ENCODE results near the gene FBXO2. TPM values are rescaled to one million over a fixed set of nuclear protein-coding genes. Genes with fewer than 3 reads are reported as not detected.

Gene FBXO2
- polyA plus RNA-seq, 2 donors, result 7.6 to 8.5 TPM

DNA sequence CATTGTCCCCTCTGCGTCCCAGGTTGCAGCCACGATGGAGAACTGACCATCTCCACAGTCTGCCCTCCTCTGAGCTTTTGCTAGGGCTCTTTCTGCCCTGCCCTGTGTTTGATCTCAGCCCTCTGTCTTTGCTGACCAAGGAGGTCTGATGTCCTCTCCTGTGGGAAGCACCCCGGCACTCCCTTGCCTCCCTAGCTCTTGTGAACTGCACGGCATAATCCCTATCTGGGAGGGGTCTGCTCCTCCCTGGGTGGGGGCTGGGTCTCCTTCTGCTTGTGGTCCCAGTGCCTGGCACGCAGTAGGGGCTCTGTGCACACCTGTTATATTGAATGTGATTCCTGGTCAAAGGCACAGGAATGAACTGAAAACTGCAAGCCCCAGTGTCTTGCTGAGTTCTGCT is 39.7 kb upstream of the FBXO2 start:
- Histone ChIP-seq H3K4me3 (ENCODE audit: low read depth in 1 of 2, low read length in 2 of 2) (no peak overlapping the region), H3K36me3 (ENCODE audit: control insufficient read depth in 2 of 2, insufficient read depth in 2 of 2, low read length in 1 of 2) (no peaks in the 10 kb centered on the region), H3K9me3 (ENCODE audit: control insufficient read depth in 2 of 2, insufficient read depth in 1 of 2, low read depth in 1 of 2, low read length in 1 of 2) (no peaks in the 10 kb centered on the region), H3K4me1 (ENCODE audit: control insufficient read depth in 2 of 2, insufficient read depth in 2 of 2, low read length in 1 of 2) (peaks cover 2 to 9% of the 10 kb centered on the region in 2 donors), H3K27me3 (ENCODE audit: control insufficient read depth in 1 of 2, insufficient read depth in 2 of 2, low read length in 2 of 2) (peaks cover 0 to 16% of the 10 kb centered on the region in 2 donors), H3K27ac (ENCODE audit: low read depth in 2 of 2, low read length in 1 of 2) (no peak overlapping the region)
- 57 to 74% methylated on average over 5 of the region's 5 CpGs for WGBS, 2 donors

- Histone ChIP-seq H3K36me3 (ENCODE audit: control insufficient read depth in 2 of 2, insufficient read depth in 2 of 2, low read length in 1 of 2) (no peaks in the 10 kb centered on the region), H3K9me3 (ENCODE audit: control insufficient read depth in 2 of 2, insufficient read depth in 1 of 2, low read depth in 1 of 2, low read length in 1 of 2) (no peaks in the 10 kb centered on the region), H3K4me3 (ENCODE audit: low read depth in 1 of 2, low read length in 2 of 2) (no peak overlapping the region), H3K27me3 (ENCODE audit: control insufficient read depth in 1 of 2, insufficient read depth in 2 of 2, low read length in 2 of 2) (peaks cover 0 to 16% of the 10 kb centered on the region in 2 donors), H3K27ac (ENCODE audit: low read depth in 2 of 2, low read length in 1 of 2) (no peak overlapping the region), H3K4me1 (ENCODE audit: control insufficient read depth in 2 of 2, insufficient read depth in 2 of 2, low read length in 1 of 2) (peaks cover 2 to 9% of the 10 kb centered on the region in 2 donors)
- 6 to 9% methylated on average over 6 of the region's 6 CpGs for WGBS, 2 donors
Measured at GRCh38 chr1:11693024-11693590, 38.9 kb upstream of the FBXO2 start.

- H3K9me3 ChIP-seq (ENCODE audit: control insufficient read depth in 2 of 2, insufficient read depth in 1 of 2, low read depth in 1 of 2, low read length in 1 of 2), result no peaks in the 10 kb centered on the region
- H3K36me3 ChIP-seq (ENCODE audit: control insufficient read depth in 2 of 2, insufficient read depth in 2 of 2, low read length in 1 of 2), result no peaks in the 10 kb centered on the region
- no peak overlapping the region for H3K27ac ChIP-seq (ENCODE audit: low read depth in 2 of 2, low read length in 1 of 2)
- WGBS, 2 donors, result 8 to 9% methylated on average over 55 to 64 of the region's 64 CpGs
- H3K4me3 ChIP-seq (ENCODE audit: low read depth in 1 of 2, low read length in 2 of 2), result peak overlapping the region in 1 of 2 donors; percentile 35
- H3K4me1 ChIP-seq (ENCODE audit: control insufficient read depth in 2 of 2, insufficient read depth in 2 of 2, low read length in 1 of 2), result peaks cover 2 to 9% of the 10 kb centered on the region in 2 donors
- peaks cover 0 to 16% of the 10 kb centered on the region in 2 donors for H3K27me3 ChIP-seq (ENCODE audit: control insufficient read depth in 1 of 2, insufficient read depth in 2 of 2, low read length in 2 of 2)
Measured at GRCh38 chr1:11691928-11692711, 37.9 kb upstream of the FBXO2 start.

DNA sequence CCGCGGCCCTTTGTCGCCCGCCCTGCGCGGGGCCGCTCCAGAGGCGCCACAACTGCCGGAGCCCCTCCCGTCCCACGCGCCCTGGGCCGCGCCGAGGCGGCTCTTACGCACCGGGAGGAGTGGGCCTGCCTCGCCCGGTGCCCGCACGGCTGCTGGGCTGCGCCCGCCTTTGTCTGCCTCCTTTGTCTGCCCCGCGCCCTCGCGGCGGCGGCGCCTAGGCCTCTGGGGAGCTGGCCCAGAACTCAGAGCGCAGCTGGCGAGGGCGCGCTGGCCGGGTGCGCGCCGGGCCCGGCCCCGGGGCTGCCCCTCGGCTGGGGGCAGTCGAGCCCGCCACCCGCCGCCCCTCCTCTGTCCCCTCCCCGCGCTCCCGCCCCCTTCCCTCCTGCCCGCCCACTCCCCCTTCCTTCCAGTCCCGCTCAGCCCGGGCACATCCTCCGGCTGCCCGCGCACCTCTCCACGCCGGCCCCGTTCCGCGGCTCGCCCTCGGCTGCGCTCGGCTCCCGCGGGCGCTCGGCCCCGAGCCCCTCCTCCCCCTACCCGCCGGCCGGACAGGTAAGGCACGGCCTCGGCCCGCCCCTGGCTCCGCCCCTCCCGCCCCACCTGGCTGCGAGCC is 37.2 kb upstream of the FBXO2 start, which contains the start of gene DRAXIN:
Gene DRAXIN (plus strand): TSS at position 409 of the 613 bp plus-strand sequence. CDS start 14,549 bp downstream, outside the sequence.
- Histone ChIP-seq H3K4me3 (ENCODE audit: low read depth in 1 of 2, low read length in 2 of 2) (peak within 1 kb of the TSS; percentile 10 to 35), H3K27ac (ENCODE audit: low read depth in 2 of 2, low read length in 1 of 2) (no peak within 1 kb of the TSS), H3K27me3 (ENCODE audit: control insufficient read depth in 1 of 2, insufficient read depth in 2 of 2, low read length in 2 of 2) (peaks cover 0 to 16% of the 10 kb centered on the region in 2 donors), H3K4me1 (ENCODE audit: control insufficient read depth in 2 of 2, insufficient read depth in 2 of 2, low read length in 1 of 2) (peaks cover 2 to 9% of the 10 kb centered on the region in 2 donors), H3K9me3 (ENCODE audit: control insufficient read depth in 2 of 2, insufficient read depth in 1 of 2, low read depth in 1 of 2, low read length in 1 of 2) (no peaks in the 10 kb centered on the region), H3K36me3 (ENCODE audit: control insufficient read depth in 2 of 2, insufficient read depth in 2 of 2, low read length in 1 of 2) (no peaks in the 10 kb centered on the region)
- WGBS, 2 donors, result 0 to 1% methylated on average over 27 to 78 of the region's 78 CpGs

DNA sequence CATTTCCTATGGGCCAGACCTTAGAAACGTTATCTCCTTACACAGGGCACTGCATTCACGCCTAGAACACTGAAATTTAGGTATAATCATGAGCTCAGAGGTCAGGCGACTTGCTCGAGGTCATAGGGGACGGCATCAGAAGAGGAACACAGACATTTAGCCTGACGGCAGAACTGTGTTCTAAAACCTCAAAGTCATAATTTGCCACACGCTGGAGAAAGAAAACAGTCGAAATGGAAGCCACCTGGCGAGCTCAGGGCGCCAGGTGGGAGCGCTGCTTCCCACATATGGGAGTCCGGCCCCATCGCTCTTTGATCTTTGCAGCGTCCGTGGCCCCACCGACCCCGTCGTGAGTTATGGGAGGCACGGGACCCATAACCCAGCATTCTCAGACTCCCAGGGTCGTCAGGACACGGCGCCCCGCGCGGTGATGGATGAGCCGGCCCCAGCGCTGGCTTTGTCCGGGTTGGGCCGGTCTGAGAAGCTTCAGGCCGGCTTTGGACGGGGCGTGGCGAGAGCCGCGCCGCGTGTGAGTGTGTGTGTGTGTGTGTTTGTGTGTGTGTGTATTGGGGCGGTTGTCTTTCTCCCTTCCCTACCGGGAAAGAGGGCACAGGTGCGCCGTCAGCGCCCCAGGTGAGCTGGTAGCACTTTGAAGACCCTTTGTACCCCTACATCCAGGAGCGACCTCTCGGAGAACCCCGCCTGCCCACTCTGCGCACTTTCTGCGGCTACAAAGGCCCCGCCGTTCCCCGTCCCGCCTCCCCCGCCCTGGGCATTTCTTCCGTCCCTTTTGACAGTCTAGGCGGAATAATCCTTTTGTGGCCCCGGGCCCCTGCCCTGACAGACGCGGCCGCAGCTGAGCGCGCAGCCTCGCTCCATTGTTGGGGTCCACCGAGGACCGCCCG is 36.4 kb upstream of the FBXO2 start:
- Histone ChIP-seq H3K4me3 (ENCODE audit: low read depth in 1 of 2, low read length in 2 of 2) (peak overlapping the region; percentile 10 to 35), H3K27ac (ENCODE audit: low read depth in 2 of 2, low read length in 1 of 2) (no peak overlapping the region), H3K36me3 (ENCODE audit: control insufficient read depth in 2 of 2, insufficient read depth in 2 of 2, low read length in 1 of 2) (no peaks in the 10 kb centered on the region), H3K4me1 (ENCODE audit: control insufficient read depth in 2 of 2, insufficient read depth in 2 of 2, low read length in 1 of 2) (peaks cover 2 to 9% of the 10 kb centered on the region in 2 donors), H3K27me3 (ENCODE audit: control insufficient read depth in 1 of 2, insufficient read depth in 2 of 2, low read length in 2 of 2) (peaks cover 0 to 16% of the 10 kb centered on the region in 2 donors), H3K9me3 (ENCODE audit: control insufficient read depth in 2 of 2, insufficient read depth in 1 of 2, low read depth in 1 of 2, low read length in 1 of 2) (no peaks in the 10 kb centered on the region)
- WGBS, 2 donors, result 4% methylated on average over 58 to 64 of the region's 64 CpGs

GRCh38 chr1:11688506-11688905 is 34.3 kb upstream of the FBXO2 start:
- peaks cover 2 to 9% of the 10 kb centered on the region in 2 donors for H3K4me1 ChIP-seq (ENCODE audit: control insufficient read depth in 2 of 2, insufficient read depth in 2 of 2, low read length in 1 of 2)
- H3K9me3 ChIP-seq (ENCODE audit: control insufficient read depth in 2 of 2, insufficient read depth in 1 of 2, low read depth in 1 of 2, low read length in 1 of 2), result no peaks in the 10 kb centered on the region
- WGBS, 2 donors, result 95 to 98% methylated on average over 4 of the region's 4 CpGs
- no peaks in the 10 kb centered on the region for H3K36me3 ChIP-seq (ENCODE audit: control insufficient read depth in 2 of 2, insufficient read depth in 2 of 2, low read length in 1 of 2)
- H3K4me3 ChIP-seq (ENCODE audit: low read depth in 1 of 2, low read length in 2 of 2), result no peak overlapping the region
- peaks cover 0 to 16% of the 10 kb centered on the region in 2 donors for H3K27me3 ChIP-seq (ENCODE audit: control insufficient read depth in 1 of 2, insufficient read depth in 2 of 2, low read length in 2 of 2)
- H3K27ac ChIP-seq (ENCODE audit: low read depth in 2 of 2, low read length in 1 of 2), result no peak overlapping the region

DNA sequence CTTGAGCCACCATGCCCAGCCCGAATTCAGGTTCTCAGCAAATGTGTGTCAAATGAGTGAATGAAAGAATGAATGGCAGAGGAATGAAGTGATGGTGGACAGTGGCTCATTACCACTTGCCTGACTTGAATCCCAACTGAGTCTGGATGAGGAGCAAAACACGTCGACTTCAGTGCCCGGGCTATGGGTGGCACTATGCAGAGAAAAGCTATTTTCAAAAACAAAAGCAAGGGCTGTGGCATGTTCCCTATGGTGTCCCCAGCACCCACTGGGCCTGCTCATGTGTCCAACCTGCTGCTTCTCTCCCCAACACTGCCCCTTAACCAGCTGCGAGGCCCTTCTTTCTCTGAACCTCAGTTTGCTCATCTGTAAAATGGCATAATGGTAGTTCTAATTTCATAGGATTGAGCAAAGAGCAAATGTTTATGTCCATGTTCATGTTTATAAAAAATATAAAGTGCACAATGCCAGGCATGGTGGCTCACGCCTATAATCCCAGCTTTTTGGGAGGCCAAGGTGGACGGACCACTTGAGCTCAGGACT is 31.1 kb upstream of the FBXO2 start:
- H3K4me3 ChIP-seq (ENCODE audit: low read depth in 1 of 2, low read length in 2 of 2), result no peak overlapping the region
- H3K27me3 ChIP-seq (ENCODE audit: control insufficient read depth in 1 of 2, insufficient read depth in 2 of 2, low read length in 2 of 2), result no peaks in the 10 kb centered on the region
- WGBS, 2 donors, result 91% methylated on average over 7 of the region's 7 CpGs
- H3K36me3 ChIP-seq (ENCODE audit: control insufficient read depth in 2 of 2, insufficient read depth in 2 of 2, low read length in 1 of 2), result no peaks in the 10 kb centered on the region
- no peaks in the 10 kb centered on the region for H3K9me3 ChIP-seq (ENCODE audit: control insufficient read depth in 2 of 2, insufficient read depth in 1 of 2, low read depth in 1 of 2, low read length in 1 of 2)
- H3K27ac ChIP-seq (ENCODE audit: low read depth in 2 of 2, low read length in 1 of 2), result no peak overlapping the region
- H3K4me1 ChIP-seq (ENCODE audit: control insufficient read depth in 2 of 2, insufficient read depth in 2 of 2, low read length in 1 of 2), result peaks cover 0 to 1% of the 10 kb centered on the region in 2 donors

DNA sequence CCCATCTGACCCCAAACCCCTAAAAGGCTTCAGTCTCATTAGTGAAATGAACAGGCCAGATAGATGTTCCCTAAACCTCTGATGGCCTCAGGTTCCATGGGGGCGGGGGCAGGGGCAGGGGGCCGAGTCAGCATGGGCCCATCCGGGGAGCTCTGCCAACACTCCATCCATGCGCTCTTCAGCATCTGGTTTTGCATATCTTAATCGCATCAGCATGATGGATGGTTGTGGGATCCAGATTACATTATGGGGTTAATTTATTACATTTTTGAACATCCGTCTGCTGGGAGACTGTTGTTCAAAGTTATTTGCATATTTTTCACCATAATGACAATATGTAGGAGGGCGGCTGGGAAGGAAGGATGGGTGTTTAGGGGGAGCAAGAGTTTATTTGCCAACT is 29.8 kb upstream of the FBXO2 start:
- peaks cover 0 to 3% of the 10 kb centered on the region in 2 donors for H3K4me1 ChIP-seq (ENCODE audit: control insufficient read depth in 2 of 2, insufficient read depth in 2 of 2, low read length in 1 of 2)
- H3K27ac ChIP-seq (ENCODE audit: low read depth in 2 of 2, low read length in 1 of 2), result no peak overlapping the region
- H3K36me3 ChIP-seq (ENCODE audit: control insufficient read depth in 2 of 2, insufficient read depth in 2 of 2, low read length in 1 of 2), result no peaks in the 10 kb centered on the region
- H3K9me3 ChIP-seq (ENCODE audit: control insufficient read depth in 2 of 2, insufficient read depth in 1 of 2, low read depth in 1 of 2, low read length in 1 of 2), result no peaks in the 10 kb centered on the region
- H3K27me3 ChIP-seq (ENCODE audit: control insufficient read depth in 1 of 2, insufficient read depth in 2 of 2, low read length in 2 of 2), result no peaks in the 10 kb centered on the region
- 53 to 63% methylated on average over 7 of the region's 7 CpGs for WGBS, 2 donors
- H3K4me3 ChIP-seq (ENCODE audit: low read depth in 1 of 2, low read length in 2 of 2), result no peak overlapping the region

DNA sequence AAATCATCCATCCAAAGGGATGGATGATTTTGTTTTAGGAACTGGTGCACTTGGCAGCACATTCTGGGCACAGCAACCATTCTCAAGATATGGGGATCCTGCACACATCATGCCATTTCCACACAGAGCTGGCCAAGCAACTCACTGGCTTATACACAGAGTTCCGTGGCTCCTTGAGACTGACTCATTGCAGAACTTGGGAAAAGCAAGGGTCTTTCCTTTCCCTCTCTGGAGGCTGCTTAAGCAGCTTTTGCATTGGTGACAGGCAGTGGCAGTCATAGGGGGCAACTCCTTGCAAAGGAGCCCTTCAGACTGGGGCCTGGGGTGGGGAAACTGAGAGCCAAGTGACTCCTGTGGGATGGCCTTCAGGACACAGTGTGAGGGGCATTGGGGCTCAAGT is 28.6 kb upstream of the FBXO2 start:
- Histone ChIP-seq H3K36me3 (ENCODE audit: control insufficient read depth in 2 of 2, insufficient read depth in 2 of 2, low read length in 1 of 2) (no peaks in the 10 kb centered on the region), H3K4me1 (ENCODE audit: control insufficient read depth in 2 of 2, insufficient read depth in 2 of 2, low read length in 1 of 2) (peaks cover 0 to 3% of the 10 kb centered on the region in 2 donors), H3K9me3 (ENCODE audit: control insufficient read depth in 2 of 2, insufficient read depth in 1 of 2, low read depth in 1 of 2, low read length in 1 of 2) (no peaks in the 10 kb centered on the region), H3K27ac (ENCODE audit: low read depth in 2 of 2, low read length in 1 of 2) (no peak overlapping the region), H3K4me3 (ENCODE audit: low read depth in 1 of 2, low read length in 2 of 2) (no peak overlapping the region), H3K27me3 (ENCODE audit: control insufficient read depth in 1 of 2, insufficient read depth in 2 of 2, low read length in 2 of 2) (no peaks in the 10 kb centered on the region)
- 54% methylated on average over 1 of the region's 1 CpG for WGBS, 2 donors
